Coronary artery (tissue), 2 donors: ENCODE data around the gene TRAPPC11.

Experiments
- DNase-seq: peaks from one replicate; pipeline ENCODE4 v3.0.0-alpha.2; 2017; ENCODE audit warnings: low spot score
- H3K27ac ChIP-seq, 2 donors: fragments of 200-600 bp; sonication (generic); one replicate each; pipeline ENCODE4 v1.5.1; 2016 to 2019
- H3K4me3 ChIP-seq: fragments of 200-600 bp; sonication (generic); 2 replicates; pipeline ENCODE4 v1.5.1; 2016; ENCODE audit warnings: mild to moderate bottlenecking, moderate library complexity
- CTCF ChIP-seq: fragments of 200-600 bp; sonication (generic); IDR thresholded peaks from one replicate; pipeline ENCODE4 v1.5.1; 2019; ENCODE audit warnings: antibody characterized with exemption

The TRAPPC11 gene

GRCh38 chr4:183755596-183755995 lies 96.5 kb downstream of the TRAPPC11 start:
- Histone ChIP-seq H3K4me3 (no peak overlapping the region), H3K27ac (no peak overlapping the region)
- no peak for TF ChIP-seq CTCF
- no peak for DNase-seq

- Histone ChIP-seq H3K27ac (no peak overlapping the region), H3K4me3 (no peak overlapping the region)
- DNase-seq, result no peak
- no peak for TF ChIP-seq CTCF
Observed at GRCh38 chr4:183757060-183757459, 98.0 kb downstream of the TRAPPC11 start.

GRCh38 chr4:183758061-183758757 lies 99.1 kb downstream of the TRAPPC11 start:
- H3K27ac ChIP-seq, result no peak overlapping the region
- no peak for TF ChIP-seq CTCF
- no peak for DNase-seq
- peak overlapping the region; percentile 25 for H3K4me3 ChIP-seq

GRCh38 chr4:183758758-183759447 lies 99.8 kb downstream of the TRAPPC11 start:
- DNase-seq, result no peak
- H3K4me3 ChIP-seq, result peak overlapping the region; percentile 25
- TF ChIP-seq CTCF, result no peak
- H3K27ac ChIP-seq, result no peak overlapping the region

GRCh38 chr4:183760326-183760725 lies 101.2 kb downstream of the TRAPPC11 start:
- no peak for TF ChIP-seq CTCF
- no peak overlapping the region for H3K4me3 ChIP-seq
- no peak overlapping the region for H3K27ac ChIP-seq
- no peak for DNase-seq
